ENCODE data around the gene CER1. TPM values are rescaled to one million over a fixed set of nuclear protein-coding genes. Genes with fewer than 3 reads are reported as not detected.

Gene CER1
- total RNA-seq, 1 experiment from 2014 or later, result 1,033 TPM

Other genes with a start within 250 kb of the CER1 start
- 3.7 and 4.1 TPM in 2 replicates for gene ZDHHC21, start 29.3 kb downstream of the CER1 start, total RNA-seq (2014; rRNA removed; shearing (Covaris generic))
- 0.85 and 4.8 TPM in 2 replicates for gene FREM1, start 187.7 kb upstream of the CER1 start, total RNA-seq (2014; rRNA removed; shearing (Covaris generic))

Measured in H7 (cell line).